H1 (cell line): ENCODE data around the gene MBTPS1. TPM values are rescaled to one million over a fixed set of nuclear protein-coding genes. Genes with fewer than 3 reads are reported as not detected.

Experiments used
- CTCF ChIA-PET: fragments of 300-600 bp; sonication (Branson Sonifier 250); formaldehyde crosslinking; loops from one replicate; lab custom pipeline; 2021; ENCODE audit not compliant: partially characterized antibody; lab: Charles Lee
- POLR2A ChIA-PET: fragments of 300-600 bp; sonication (Branson Sonifier 250); formaldehyde crosslinking; loops from one replicate; lab custom pipeline; 2021; ENCODE audit warnings: inconsistent platforms; ENCODE audit not compliant: partially characterized antibody; lab: Charles Lee
- DNase-seq, 2 experiments: peaks; one replicate each; pipeline versions ENCODE4 v3.0.0 to v3.0.0-alpha.2; 2010 to 2022; ENCODE audit warnings: low spot score in 2 of 2, low read depth in 1 of 2, mixed read lengths in 1 of 2
- FAIRE-seq: peaks from 2 replicates; lab custom pipeline; 2011; peaks lifted over from hg19 to GRCh38; lab: Jason Lieb, UNC
- H2AFZ ChIP-seq: 2 replicates; pipeline ENCODE4 v1.8.1; 2012; ENCODE audit warnings: low read length, inconsistent platforms
- H2AK5ac ChIP-seq: 2 replicates; pipeline ENCODE4 v1.6.1; 2013; ENCODE audit warnings: low read depth, low read length
- H2BK120ac ChIP-seq: replicated peaks from 2 replicates; pipeline ENCODE3; 2013; ENCODE audit warnings: low read depth, low read length, inconsistent platforms
- H2BK12ac ChIP-seq: 2 replicates; pipeline ENCODE4 v1.6.1; 2013; ENCODE audit warnings: low read depth, low read length
- H2BK15ac ChIP-seq: 2 replicates; pipeline ENCODE4 v1.6.1; 2013; ENCODE audit warnings: low read length
- H2BK20ac ChIP-seq: 2 replicates; pipeline ENCODE4 v1.6.1; 2013; ENCODE audit warnings: low read length
- H2BK5ac ChIP-seq: 2 replicates; pipeline ENCODE4 v1.6.1; 2013; ENCODE audit warnings: low read depth, low read length
- H3K14ac ChIP-seq: 2 replicates; pipeline ENCODE4 v1.6.1; 2013; ENCODE audit warnings: inconsistent platforms; ENCODE audit not compliant: insufficient read length
- H3K18ac ChIP-seq: 2 replicates; pipeline ENCODE4 v1.6.1; 2013; ENCODE audit warnings: low read length; ENCODE audit errors: extremely low read depth
- H3K23ac ChIP-seq: 2 replicates; pipeline ENCODE4 v1.6.1; 2013; ENCODE audit warnings: inconsistent platforms; ENCODE audit not compliant: insufficient read length
- H3K23me2 ChIP-seq: 2 replicates; pipeline ENCODE4 v1.6.1; 2013; ENCODE audit warnings: low read depth, low read length
- H3K27ac ChIP-seq: 2 replicates; pipeline ENCODE4 v1.6.1; 2011; ENCODE audit warnings: low read depth, low read length, inconsistent platforms
- H3K27me3 ChIP-seq, 4 experiments: replicated peaks in 1 of 4; 1 replicate in 1 of 4; 2 replicates in 3 of 4; pipeline versions ENCODE4 v1.6.1 to v1.8.1; 2011 to 2013; ENCODE audit warnings: low read length in 3 of 4, mild to moderate bottlenecking in 3 of 4, inconsistent platforms in 2 of 4, mixed read lengths in 2 of 4, moderate library complexity in 1 of 4; ENCODE audit not compliant: control insufficient read depth in 3 of 4, insufficient read depth in 3 of 4; ENCODE audit errors: extremely low read depth in 1 of 4
- H3K36me3 ChIP-seq, 4 experiments: 2 replicates each; pipeline versions ENCODE4 v1.6.1 to v1.8.1; 2011 to 2013; ENCODE audit warnings: mild to moderate bottlenecking in 4 of 4, low read length in 3 of 4, moderate library complexity in 2 of 4, control low read depth in 1 of 4, inconsistent platforms in 1 of 4; ENCODE audit not compliant: insufficient read depth in 4 of 4, control insufficient read depth in 2 of 4
- H3K4ac ChIP-seq: replicated peaks from 2 replicates; pipeline ENCODE3; 2013; ENCODE audit warnings: low read length, low read depth, mixed read lengths, inconsistent platforms; ENCODE audit not compliant: insufficient read length
- H3K4me1 ChIP-seq, 4 experiments: replicated peaks in 1 of 4; 1 replicate in 1 of 4; 2 replicates in 3 of 4; pipeline versions ENCODE4 v1.6.1 to v1.8.1; 2011 to 2013; ENCODE audit warnings: low read length in 3 of 4, inconsistent platforms in 2 of 4, mixed read lengths in 1 of 4; ENCODE audit not compliant: insufficient read depth in 4 of 4, control insufficient read depth in 3 of 4
- H3K4me2 ChIP-seq, 2 experiments: 2 replicates each; pipeline versions ENCODE4 v1.6.1 to v1.8.1; 2011 to 2013; ENCODE audit warnings: low read depth in 2 of 2, low read length in 2 of 2, control low read depth in 1 of 2, inconsistent platforms in 1 of 2, mild to moderate bottlenecking in 1 of 2; ENCODE audit not compliant: insufficient read depth in 1 of 2
- H3K4me3 ChIP-seq, 4 experiments: fragments of 200-600, 300-600 bp in 1 of 4; sonication (generic), shearing (Covaris generic), sonication (Bioruptor Twin) in 1 of 4; 2 replicates each; pipeline versions ENCODE4 v1.5.1 to v1.8.1; 2011 to 2016; ENCODE audit warnings: low read length in 4 of 4, low read depth in 3 of 4, control low read depth in 2 of 4, inconsistent platforms in 2 of 4, mild to moderate bottlenecking in 2 of 4, mixed read lengths in 1 of 4, moderate library complexity in 1 of 4; ENCODE audit not compliant: insufficient read depth in 2 of 4; ENCODE audit errors: extremely low read depth in 1 of 4
- H3K56ac ChIP-seq: replicated peaks from 2 replicates; pipeline ENCODE3; 2013; ENCODE audit warnings: low read depth, mild to moderate bottlenecking, mixed read lengths, low read length, inconsistent platforms; ENCODE audit not compliant: insufficient read length
- H3K79me1 ChIP-seq: 2 replicates; pipeline ENCODE4 v1.6.1; 2013; ENCODE audit warnings: low read depth, low read length, control low read depth
- H3K79me2 ChIP-seq, 2 experiments: 2 replicates each; pipeline versions ENCODE4 v1.6.1 to v1.8.1; 2012 to 2013; ENCODE audit warnings: low read length in 2 of 2, mild to moderate bottlenecking in 2 of 2, inconsistent platforms in 1 of 2; ENCODE audit not compliant: insufficient read depth in 2 of 2, control insufficient read depth in 1 of 2
- H3K9ac ChIP-seq, 4 experiments: replicated peaks in 1 of 4; 1 replicate in 1 of 4; 2 replicates in 3 of 4; pipeline versions ENCODE4 v1.6.1 to v1.8.1; 2011 to 2013; ENCODE audit warnings: low read depth in 3 of 4, low read length in 3 of 4, control low read depth in 2 of 4, mild to moderate bottlenecking in 2 of 4, moderate library complexity in 2 of 4, inconsistent platforms in 1 of 4; ENCODE audit errors: extremely low read depth in 1 of 4
- H3K9me3 ChIP-seq, 2 experiments: 2 replicates each; pipeline versions ENCODE4 v1.6.1 to v1.8.1; 2012 to 2013; ENCODE audit warnings: mild to moderate bottlenecking in 2 of 2, moderate library complexity in 2 of 2, control low read depth in 1 of 2, inconsistent platforms in 1 of 2, low read depth in 1 of 2, low read length in 1 of 2, mixed read lengths in 1 of 2; ENCODE audit not compliant: insufficient read depth in 2 of 2
- H4K20me1 ChIP-seq, 2 experiments: replicated peaks in 1 of 2; 2 replicates each; pipeline versions ENCODE3 to v1.8.1; 2011 to 2013; ENCODE audit warnings: inconsistent platforms in 2 of 2, low read length in 2 of 2, mild to moderate bottlenecking in 1 of 2; ENCODE audit not compliant: insufficient read depth in 2 of 2, control insufficient read depth in 1 of 2
- H4K5ac ChIP-seq: 2 replicates; pipeline ENCODE4 v1.6.1; 2013; ENCODE audit warnings: low read length, low read depth, mixed read lengths, inconsistent platforms; ENCODE audit not compliant: insufficient read length
- H4K8ac ChIP-seq: 2 replicates; pipeline ENCODE4 v1.8.0; 2013; ENCODE audit warnings: mild to moderate bottlenecking, moderate library complexity, low read length, inconsistent platforms; ENCODE audit not compliant: insufficient read depth; ENCODE audit errors: extremely low read depth
- H4K91ac ChIP-seq: replicated peaks from 2 replicates; pipeline ENCODE3; 2013; ENCODE audit warnings: low read length, mixed read lengths, inconsistent platforms; ENCODE audit not compliant: insufficient read length
- ASH2L ChIP-seq: fragments of 200-600, 300-600 bp; sonication (generic); IDR thresholded peaks from one replicate; pipeline ENCODE4 v1.7.1; 2017; ENCODE audit warnings: low read length
- EP300 ChIP-seq, 2 experiments: IDR thresholded peaks; 1 replicate in 1 of 2; 2 replicates in 1 of 2; pipeline ENCODE4 v1.6.1; 2011 to 2012; ENCODE audit warnings: low read depth in 2 of 2, low read length in 2 of 2, mild to moderate bottlenecking in 2 of 2, borderline replicate concordance in 1 of 2, inconsistent platforms in 1 of 2, moderate library complexity in 1 of 2
- JUND ChIP-seq: IDR thresholded peaks from 2 replicates; pipeline ENCODE4 v1.6.1; 2011; ENCODE audit warnings: mild to moderate bottlenecking, improper control_type of control experiment, low read length
- SIN3A ChIP-seq, 2 experiments: IDR thresholded peaks in 1 of 2; conservative IDR thresholded peaks in 1 of 2; 2 replicates each; pipeline ENCODE4 v1.6.1; 2011 to 2012; ENCODE audit warnings: low read length in 2 of 2, improper control_type of control experiment in 1 of 2, low read depth in 1 of 2, mild to moderate bottlenecking in 1 of 2
- SIRT6 ChIP-seq: IDR thresholded peaks from one replicate; pipeline ENCODE4 v1.7.1; 2012; ENCODE audit warnings: low read length, inconsistent platforms
- SRF ChIP-seq: IDR thresholded peaks from 2 replicates; pipeline ENCODE4 v1.6.1; 2011; ENCODE audit warnings: mild to moderate bottlenecking, low read depth, low read length, moderate library complexity
- WGBS, 2 experiments: shearing (Covaris generic) in 1 of 2; methylation state at CpG; one replicate each; pipeline versions ENCODE4 v1.1.6 to v1.1.7; 2013 to 2015; ENCODE audit warnings: low lambda C conversion rate in 2 of 2, mixed read lengths in 2 of 2, inconsistent platforms in 1 of 2, low coverage in 1 of 2, missing lambda C conversion rate in 1 of 2; ENCODE audit not compliant: insufficient replicate concordance in 2 of 2, insufficient coverage in 1 of 2, insufficient read length in 1 of 2; ENCODE audit errors: extremely low coverage in 1 of 2, missing lambda C conversion rate in 1 of 2; 5-methylcytosine and 5-hydroxymethylcytosine counted together
- polyA plus RNA-seq, 7 experiments: library from polyadenylated mRNA; depleted of rRNA in 3 of 7; stranded (reverse) in 5 of 7; unstranded in 2 of 7; fragments of >200 nt in 5 of 7; fragments of 200-250 nt in 2 of 7; gene quantifications; 1 replicate in 5 of 7; 2 replicates in 1 of 7; 4 replicates in 1 of 7; pipeline versions ENCODE4 v1.2.1 to v1.2.3, GENCODE V29; 2011 to 2013; ENCODE audit warnings: missing spikeins in 2 of 7, mixed read lengths in 2 of 7
- total RNA-seq: library from RNA; stranded (reverse); fragmentation: NEBNext Ultra II Directional; extraction: Animal tissue kit (Norgen Biotek cat#: 25700); gene quantifications from 2 replicates; pipeline ENCODE4 v1.2.1, GENCODE V29; 2021

Gene MBTPS1
- total and polyA plus RNA-seq, 2 of the 8 experiments (the other 6 are each of a cell fraction or from before 2014, with no cell fraction given), result 30.6 to 53.3 TPM

DNA sequence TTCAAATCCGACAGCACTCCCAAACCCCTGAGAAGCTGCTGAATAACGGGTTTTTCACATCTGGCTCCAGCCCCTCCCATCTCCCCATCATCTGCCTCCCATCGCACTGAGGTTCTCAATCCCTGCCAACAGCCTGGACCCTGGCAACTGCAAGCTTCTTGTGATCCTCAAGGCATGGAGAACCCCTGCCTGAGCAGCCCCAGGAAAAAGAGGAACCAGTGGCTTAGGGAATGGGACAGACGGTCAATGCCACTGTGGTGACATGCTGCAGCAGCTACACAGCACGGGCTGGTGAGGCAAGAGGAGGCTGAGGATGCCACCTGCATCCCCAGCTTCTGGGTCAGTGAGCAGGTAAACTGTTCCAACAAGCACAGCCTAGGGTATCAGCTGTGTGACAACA, 3.3 kb upstream of the MBTPS1 start:
- Histone ChIP-seq H3K18ac (no peak overlapping the region), H4K8ac (peak overlapping the region; percentile 57; the same call in 1 of the 2 replicates), H2BK20ac (no peak overlapping the region), H2BK5ac (peak overlapping the region; percentile 66; the same call in 1 of the 2 replicates), H3K4me1 (peaks cover 0 to 2% (median 0%) of the 10 kb centered on the region in 4 experiments; a peak in 1 of 7 replicates), H2AK5ac (no peak overlapping the region), H3K27me3 (no peaks in the 10 kb centered on the region), H3K4me2 (no peak overlapping the region), H4K91ac (no peak overlapping the region), H3K79me2 (peaks cover 0 to 13% of the 10 kb centered on the region in 2 experiments; a peak in 3 of 4 replicates), H4K20me1 (peaks cover 0 to 5% of the 10 kb centered on the region in 2 experiments), H3K23ac (no peak overlapping the region), H2BK12ac (no peak overlapping the region), H3K27ac (no peak overlapping the region), H3K56ac (no peak overlapping the region), H3K9me3 (no peaks in the 10 kb centered on the region), H3K23me2 (peaks cover 10% of the 10 kb centered on the region), H2BK15ac (no peak overlapping the region), H3K14ac (no peak overlapping the region), H4K5ac (no peak overlapping the region), H3K79me1 (peaks cover 4% of the 10 kb centered on the region), H2AFZ (no peak overlapping the region), H3K36me3 (peaks cover 2 to 19% (median 14%) of the 10 kb centered on the region in 4 experiments), H2BK120ac (no peak overlapping the region), H3K9ac (no peak overlapping the region), H3K4me3 (no peak overlapping the region), H3K4ac (no peak overlapping the region)
- ChIA-PET CTCF (interaction anchor here (0.7 to 6.0 kb wide), 5 partner anchors 13 to 56 kb away, joined by 3 to 44 read pairs (median 4); no protein-coding TSS in a partner anchor), POLR2A (interaction anchor here (1.1 to 4.6 kb wide), 3 partner anchors 12 to 31 kb away, joined by 3 to 19 read pairs (median 5); no protein-coding TSS in a partner anchor)
- DNase-seq (no peak), FAIRE-seq (no peak)
- WGBS, 2 experiments, result 91% methylated on average over 5 of the region's 5 CpGs; no CpG with 5 or more reads in 1 of the 2 experiments
- TF ChIP-seq JUND, result no peak
- TF ChIP-seq EP300 (IDR thresholded peaks at IDR 0.05; ENCODE audit: borderline replicate concordance in 1 of 2, low read depth in 2 of 2, low read length in 2 of 2), result no peak
- TF ChIP-seq ASH2L, result no peak
- TF ChIP-seq SIRT6, result no peak
- TF ChIP-seq SRF, result no peak
- no peak for TF ChIP-seq SIN3A (conservative IDR thresholded peaks at IDR 0.05 in 1 of 2, IDR thresholded peaks at IDR 0.05 in 1 of 2; ENCODE audit: low read depth in 1 of 2, low read length in 2 of 2)
